ENCODE data around the gene CDK5RAP2.
"Not testable (repeated sequence)": the region's sequence is repeated elsewhere in the genome, so short reads cannot be mapped to it uniquely, and the experiment has no call there.

The CDK5RAP2 gene

DNA sequence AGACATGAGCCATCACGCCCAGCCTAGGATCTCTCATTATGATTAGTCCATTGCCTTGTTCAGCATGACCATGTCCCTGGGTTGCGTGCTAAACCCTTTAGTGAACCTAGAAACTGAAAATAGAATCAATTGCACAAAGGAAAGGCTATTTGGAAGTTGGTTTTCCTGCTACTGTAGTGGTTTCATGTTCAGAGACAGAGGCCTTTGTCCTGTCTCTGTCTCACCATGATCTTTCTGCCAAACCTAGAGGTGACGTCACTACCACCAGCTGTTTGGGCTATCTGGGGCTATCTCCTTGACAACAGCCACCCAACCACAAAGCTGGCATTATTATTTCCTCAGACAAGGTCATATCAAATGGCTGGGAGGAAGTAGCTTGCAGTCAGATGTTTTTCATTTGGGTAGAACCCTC is 4.0 kb upstream of the CDK5RAP2 start:
- peak; percentile 65 for DNase-seq

DNA sequence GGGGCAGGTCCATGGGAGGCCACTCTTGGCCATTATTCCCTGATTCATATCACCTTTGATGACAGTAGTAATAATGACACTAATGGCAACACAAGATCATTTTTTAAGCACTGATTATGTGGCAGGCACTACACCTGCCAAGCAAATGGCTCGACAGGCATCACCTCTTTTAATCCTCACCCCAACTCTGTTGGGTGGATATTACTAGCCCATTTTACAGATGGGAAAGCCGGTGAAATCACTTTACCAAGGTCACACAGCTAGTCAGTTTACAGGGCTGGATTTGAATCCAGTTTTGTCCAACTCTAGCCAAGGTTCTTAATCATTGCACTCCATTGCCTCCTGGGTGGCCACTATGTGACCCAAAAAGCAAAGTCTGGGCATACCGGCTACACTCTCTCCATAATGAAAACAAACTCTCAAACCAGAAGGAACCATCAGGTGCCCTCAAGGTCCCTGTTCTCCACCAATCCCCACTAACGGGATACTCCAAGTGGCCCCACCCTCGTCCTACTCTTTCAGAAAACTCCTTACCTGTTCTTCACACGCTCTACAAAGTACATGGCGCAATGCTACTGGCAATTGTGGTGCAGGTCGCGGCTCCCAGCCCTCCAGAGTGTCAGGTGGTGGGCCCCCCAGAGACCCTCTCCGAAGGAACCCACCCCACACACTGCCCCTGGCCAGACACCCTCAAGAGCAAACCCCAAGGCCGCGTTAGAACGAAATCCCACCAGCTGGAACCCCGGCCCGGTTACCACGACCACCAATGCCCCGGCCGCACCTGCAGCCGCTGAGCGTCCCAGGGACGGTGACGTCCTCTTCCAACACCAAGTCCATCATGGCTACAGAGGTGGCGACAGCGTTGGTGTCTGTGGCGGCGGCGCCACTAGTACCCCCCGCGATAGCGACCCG is 572 bp downstream of the CDK5RAP2 start:
- no peak for DNase-seq

DNA sequence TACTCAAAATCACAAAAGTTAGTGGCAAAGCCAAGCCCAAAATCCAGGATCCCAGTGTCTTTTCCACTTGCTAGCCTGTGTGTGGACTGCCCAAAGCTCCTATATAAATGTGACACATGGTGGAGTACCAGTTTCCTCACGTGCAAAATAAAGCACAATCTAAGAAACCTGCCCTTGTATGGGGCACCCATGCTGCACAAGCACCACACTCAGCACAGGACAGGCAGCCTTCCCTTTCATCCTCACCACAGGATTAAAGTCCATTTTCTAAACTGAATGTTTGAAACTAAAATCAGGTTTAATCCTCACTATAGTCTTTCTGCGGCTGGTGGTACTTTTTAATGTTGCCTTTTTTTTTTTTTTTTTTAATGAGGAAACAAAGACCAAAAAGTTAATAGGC is 5.5 kb downstream of the CDK5RAP2 start:
- DNase-seq: no peak

DNA sequence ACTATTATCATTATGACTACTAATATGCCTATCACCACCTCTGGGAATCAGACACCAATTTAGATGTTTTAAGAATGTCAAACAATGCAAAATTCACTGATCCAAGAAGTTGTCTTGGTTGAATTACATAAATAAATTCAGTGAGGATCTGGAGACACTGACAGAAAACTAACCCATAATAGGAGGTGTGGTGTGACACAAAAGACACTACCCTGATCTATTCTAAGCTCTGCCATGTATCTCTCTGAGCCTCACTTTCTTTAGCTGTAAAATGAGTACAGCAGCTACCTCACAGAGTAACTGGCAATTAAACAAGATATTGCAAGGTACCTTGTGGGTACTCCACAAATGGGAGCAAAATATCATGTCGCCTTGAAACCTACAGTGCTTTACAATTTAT is 7.5 kb downstream of the CDK5RAP2 start:
- DNase-seq: no peak

DNA sequence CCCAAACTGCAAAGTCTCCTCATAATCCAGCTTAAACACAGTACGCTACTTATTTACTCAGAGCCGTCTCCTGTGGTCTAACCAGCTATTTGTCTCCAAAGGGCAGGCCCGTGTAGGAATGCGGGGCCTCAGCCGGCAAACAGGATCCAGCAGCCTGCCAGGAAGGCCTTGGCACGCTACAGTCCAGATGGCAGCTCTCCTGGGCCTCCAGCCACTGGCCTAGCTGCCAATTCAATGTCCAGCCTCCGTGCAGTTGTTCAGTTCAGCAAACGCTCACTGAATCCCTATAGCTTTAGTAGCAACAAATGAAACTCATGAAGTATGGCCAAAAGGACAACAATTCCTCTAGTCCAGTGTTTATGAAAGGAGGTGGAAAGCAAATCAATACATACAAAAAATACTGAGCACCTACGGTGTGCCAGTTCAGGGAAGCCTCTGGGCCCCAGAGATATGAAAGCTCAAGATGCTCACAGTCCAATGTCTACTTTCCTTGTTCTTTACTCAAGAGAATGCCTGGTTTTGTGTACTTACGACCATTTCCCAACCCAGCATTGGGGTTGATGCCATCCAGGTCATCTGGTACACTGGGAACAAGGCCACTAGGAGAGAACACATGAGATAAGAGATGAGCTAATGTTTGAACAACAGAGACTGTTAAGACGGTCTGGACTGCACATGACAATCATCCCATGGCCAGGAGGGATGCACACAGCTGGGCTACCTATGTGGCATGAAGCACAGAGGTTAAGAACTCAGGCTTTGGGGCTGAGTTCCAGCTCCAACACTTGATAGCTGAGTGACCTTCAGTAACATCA is 8.3 kb downstream of the CDK5RAP2 start:
- no peak for DNase-seq

DNA sequence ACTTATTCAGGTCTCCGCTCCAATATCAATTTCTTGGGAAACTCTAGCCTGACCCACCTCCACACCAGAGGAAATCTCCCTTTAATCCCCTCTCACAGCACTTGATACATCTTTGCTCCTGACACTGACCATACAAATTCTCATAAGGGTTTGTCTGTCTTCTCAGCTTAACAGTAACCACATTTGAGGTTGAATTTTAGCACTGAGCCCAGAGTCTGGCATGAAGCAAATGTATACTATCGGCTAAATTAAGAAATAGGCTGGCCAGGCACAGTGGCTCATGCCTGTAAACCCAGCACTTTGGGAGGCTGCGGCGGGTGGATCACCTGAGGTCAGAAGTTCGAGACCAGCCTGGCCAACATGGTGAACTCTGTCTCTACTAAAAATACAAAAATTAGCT is 9.7 kb downstream of the CDK5RAP2 start:
- no peak for DNase-seq

DNA sequence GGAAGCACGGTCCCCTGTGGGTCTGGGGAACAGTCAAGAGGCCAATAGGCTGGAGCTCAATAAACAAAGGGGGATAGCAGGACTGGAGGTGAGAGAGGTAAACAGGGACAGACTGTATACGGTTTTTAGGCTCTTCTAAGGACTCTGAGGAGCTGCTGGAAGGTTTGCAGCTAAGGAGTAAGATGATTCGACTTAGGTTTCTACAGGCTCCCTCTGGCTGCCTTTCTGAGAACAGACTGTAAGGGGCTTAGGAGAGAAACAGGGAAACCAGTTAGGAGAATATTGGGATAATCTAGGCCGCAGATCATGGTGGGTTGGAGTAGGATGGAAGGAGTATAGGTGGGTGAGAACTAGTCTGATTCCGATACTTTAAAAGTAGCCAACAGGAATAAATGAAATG is 10.4 kb downstream of the CDK5RAP2 start:
- no peak for DNase-seq

DNA sequence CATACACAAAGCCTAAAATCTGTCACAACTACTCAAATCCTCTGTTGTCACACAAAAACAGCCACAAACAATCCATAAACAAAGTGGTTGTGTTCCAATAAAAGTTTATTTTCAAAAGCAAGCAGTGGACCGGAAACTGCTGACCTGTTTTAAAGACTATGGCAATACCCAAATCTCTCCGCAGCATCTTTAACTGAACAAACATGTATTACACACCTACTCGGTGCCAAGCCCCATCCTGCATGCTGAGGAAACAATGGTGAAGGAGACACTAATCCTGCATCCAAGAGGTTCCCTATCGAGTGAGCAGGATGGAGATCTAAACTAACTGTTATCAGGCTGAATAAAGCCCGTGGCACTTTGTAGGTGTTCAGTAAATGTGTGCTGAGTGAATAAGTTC is 11.2 kb downstream of the CDK5RAP2 start:
- no peak for DNase-seq

DNA sequence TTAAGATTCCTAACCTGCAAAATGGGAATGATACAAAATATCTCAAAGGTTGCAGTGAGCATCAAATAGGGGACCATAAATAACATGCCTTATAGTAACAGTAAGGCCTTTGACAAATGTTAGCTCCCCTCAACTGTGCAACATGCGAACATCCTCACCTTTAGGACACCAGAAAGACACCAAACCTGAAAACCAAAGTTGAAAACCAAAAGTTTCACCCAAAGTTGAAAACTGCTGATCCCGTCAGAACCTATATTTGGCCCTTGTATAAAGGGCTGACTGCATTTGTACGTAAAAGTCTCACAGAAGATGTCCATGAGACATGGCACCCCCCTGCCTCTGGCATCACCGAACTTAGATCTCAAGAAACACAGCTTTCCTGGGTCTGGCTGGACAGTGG is 12.1 kb downstream of the CDK5RAP2 start:
- DNase-seq: no peak

DNA sequence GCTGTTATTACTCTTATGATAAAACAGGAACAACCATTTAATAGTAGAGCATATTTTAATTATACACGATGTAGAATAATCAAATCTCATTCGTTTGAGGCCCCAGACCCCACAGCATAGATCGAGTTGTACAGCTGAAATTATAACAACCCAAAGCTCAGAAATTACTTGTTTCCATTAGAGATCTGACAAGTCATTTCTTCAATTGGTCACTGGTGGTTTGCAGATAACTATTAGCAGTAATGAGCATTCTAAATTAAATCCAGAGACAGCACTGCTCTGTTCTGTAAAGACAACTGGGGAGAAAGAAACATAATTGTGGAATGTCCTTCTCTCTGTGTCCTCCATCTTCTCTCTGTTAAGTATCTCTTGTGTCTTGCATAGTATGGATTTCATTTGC is 12.9 kb downstream of the CDK5RAP2 start:
- DNase-seq: no peak

DNA sequence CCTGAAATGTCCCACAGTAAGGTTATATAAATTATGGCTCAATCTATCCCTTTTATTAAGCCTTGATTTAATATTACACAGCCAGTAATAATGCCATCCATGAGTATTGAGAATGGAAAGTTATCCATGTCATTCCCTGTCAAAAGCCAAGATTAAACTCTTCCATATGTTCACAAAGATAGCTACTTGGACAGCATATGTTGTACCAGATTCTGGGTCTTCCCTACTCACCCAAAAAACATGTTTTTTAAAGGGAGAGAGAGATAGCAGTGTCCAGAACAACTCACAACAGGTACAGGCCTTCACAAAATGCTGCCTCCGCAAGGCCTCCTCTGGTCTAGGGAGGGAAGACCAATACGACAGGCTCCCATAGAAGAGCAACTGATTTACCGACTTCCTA is 15.4 kb downstream of the CDK5RAP2 start:
- DNase-seq: no peak

DNA sequence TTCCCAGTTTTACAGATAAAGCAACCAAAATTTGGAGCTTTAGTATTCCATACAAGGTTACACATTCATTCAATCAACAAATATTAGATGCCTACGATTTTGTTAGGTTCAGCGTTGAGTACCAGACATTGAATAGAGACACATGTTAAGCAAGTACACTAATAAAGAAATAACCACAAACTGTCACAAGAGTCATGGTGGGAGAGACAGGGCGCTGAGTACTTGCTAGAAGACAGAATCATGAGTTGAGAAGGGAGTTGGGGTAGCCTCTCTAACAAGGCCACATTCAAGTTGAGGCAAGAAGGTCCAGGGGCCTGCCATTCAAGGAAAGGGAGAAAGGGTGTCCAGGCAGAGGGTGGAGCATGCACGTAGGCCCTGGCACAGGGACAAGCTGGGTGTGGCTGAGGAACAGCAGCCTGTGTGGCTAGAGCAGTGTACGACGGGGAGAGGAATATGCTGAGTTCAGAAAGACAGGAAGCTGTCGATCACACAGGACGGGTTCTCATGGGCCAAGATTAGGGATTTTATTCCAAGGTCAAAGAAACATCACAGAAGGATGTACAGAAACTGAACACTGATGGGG is 17.0 kb downstream of the CDK5RAP2 start:
- no peak for DNase-seq

DNA sequence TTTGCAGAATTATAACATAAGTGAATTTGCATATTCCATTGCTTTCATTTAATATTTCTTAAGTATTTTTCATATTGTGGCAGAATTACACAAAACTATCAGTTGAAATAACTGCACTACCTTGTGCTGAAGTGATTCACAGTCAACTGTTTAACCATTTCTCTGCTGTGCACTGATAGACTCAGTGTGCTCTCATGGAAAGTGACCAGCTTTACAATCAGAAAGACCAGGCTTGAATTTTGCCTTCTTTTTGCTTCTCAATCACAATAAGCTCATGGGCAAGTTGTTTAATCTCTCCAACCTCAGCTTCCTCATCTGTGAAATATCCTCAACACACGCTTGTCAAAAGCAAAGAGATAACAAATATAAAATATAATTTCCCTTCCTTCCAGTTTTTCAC is 18.3 kb downstream of the CDK5RAP2 start:
- no peak for DNase-seq

DNA sequence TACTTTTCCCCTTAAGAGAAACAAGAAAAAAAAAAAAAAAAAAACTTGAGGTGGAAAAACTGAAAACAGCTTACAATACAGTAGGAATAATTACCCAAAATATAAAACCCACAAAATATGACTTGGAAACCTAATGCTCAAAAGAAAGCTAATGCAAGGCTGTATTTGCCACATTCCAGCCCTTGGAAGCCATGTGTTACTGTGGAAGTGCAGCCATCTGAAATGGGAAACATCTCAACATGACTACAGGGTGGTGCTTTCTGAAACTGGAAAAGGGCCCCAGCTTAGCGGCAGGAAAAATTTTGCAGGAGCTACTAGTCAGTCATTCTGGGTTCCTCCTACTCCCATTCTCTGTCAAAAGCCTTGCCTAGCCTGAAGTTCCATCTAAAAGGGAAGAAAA is 20.4 kb downstream of the CDK5RAP2 start:
- no peak for DNase-seq

DNA sequence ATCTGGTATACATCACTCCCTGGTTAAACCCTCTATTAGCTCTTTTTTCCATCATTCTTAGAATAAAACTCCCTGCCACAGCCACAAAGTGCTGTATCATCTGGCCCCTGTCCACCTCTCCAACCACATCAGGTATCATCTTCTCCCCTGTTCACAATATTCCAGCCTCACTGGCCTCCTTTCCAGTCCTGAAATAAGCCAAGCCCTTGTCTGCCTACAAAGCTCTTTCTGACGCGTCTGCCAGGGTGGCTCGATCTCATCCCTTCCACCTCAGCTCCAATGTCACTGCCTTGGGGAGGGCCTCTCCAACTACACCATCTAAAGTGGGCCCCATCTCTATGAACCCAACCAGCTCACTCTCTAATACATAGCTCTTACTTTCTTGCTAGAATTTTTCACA is 21.5 kb downstream of the CDK5RAP2 start:
- no peak for DNase-seq

DNA sequence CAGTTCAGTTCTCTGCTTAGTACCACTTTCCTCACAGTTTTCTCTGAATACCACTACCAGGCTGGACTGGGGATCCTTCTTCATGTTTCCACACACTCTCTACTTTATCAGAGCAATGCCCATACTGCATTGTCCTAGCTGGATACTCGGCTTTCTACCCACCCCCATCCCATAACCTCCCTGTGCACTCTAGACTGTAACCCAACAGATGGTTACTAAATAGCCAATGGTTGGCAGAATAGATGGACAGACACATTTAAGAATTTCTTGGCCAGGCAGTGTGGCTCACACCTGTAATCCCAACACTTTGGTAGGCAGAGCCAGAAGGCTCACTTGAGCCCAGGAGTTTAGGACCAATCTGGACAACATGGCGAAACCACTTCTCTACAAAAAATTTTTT is 22.8 kb downstream of the CDK5RAP2 start:
- no peak for DNase-seq

DNA sequence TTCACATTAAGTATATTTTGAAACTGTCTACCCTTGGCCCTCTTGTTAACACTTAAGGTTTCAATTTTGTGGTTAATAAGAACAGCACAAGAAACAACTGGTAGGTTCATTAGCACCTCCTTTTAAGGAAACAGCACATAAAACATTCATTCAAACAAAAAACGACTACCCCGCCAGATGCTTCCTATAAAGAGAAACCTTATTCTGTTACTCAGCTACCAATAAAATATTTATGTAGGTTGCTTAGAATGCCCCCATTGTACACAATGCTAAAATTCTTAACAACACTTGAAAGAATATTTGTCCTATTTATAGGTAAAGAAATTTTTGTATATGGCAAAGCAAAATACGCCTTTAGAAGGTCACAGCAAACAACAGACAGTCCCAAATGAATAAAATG is 23.2 kb downstream of the CDK5RAP2 start:
- no peak for DNase-seq

DNA sequence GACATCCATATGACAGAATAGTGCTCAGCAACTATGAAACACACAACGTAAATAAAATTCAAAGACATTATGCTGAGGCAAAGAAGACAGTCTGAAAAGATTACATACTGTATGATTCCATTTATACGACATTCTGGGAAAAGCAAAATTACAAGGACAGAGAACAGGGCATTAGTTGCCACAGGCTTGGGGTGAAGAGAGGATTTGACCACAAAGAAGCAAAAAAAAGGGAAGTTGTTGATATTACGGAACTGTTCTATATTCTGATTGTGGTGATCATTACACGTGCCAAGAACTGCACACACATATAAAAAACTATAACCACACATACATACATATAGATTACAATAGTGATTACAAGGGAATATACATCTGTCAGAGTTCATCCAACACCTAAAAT is 24.1 kb downstream of the CDK5RAP2 start:
- no peak for DNase-seq

DNA sequence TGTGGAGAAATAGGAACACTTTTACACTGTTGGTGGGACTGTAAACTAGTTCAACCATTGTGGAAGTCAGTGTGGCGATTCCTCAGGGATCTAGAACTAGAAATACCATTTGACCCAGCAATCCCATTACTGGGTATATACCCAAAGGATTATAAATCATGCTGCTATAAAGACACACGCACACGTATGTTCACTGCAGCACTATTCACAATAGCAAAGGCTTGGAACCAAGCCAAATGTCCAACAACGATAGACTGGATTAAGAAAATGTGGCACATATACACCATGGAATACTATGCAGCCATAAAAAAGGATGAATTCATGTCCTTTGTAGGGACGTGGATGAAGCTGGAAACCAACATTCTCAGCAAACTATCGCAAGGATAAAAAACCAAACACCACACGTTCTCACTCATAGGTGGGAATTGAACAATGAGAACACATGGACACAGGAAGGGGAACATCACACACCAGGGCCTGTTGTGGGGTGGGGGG is 27.7 kb downstream of the CDK5RAP2 start:
- DNase-seq: not testable (repeated sequence)

DNA sequence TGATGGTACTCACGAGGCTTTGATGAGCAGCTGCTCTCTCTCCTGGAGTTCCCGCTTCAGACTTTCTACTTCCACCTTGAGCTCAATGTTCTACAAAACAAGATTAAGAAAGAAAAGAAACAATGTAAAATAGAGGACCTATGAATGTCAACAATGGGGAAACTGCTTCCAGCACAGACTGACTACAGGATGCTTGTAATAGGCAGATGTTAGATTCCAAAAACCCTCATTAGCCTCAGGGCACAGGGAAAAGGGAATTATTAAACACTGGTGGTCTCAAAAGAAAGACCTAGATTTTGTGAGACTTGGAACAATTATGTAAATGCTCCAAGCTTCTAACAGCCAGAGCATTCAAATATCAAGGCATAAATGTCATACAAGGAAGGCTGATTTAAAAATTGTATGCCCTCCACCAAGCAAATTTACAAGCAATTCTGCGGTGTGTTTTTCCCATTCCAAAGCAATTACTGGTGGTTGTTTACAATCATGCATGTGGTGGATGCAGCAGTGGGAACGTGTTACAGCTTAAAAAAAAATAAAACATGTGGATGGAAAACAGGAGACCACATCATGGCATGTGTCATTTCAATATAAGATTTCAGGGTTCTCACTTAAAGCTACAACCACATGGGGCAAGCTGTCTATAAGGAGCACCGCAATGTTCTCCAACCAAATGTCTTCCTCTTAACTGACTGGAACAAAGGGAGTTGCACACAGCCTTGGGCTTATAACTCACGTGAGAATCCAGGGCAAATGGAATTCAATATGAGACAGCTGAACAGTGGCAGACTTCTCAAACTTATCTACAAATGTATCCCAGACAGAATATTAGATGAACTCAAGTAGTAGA is 34.0 kb downstream of the CDK5RAP2 start:
- DNase-seq: no peak

DNA sequence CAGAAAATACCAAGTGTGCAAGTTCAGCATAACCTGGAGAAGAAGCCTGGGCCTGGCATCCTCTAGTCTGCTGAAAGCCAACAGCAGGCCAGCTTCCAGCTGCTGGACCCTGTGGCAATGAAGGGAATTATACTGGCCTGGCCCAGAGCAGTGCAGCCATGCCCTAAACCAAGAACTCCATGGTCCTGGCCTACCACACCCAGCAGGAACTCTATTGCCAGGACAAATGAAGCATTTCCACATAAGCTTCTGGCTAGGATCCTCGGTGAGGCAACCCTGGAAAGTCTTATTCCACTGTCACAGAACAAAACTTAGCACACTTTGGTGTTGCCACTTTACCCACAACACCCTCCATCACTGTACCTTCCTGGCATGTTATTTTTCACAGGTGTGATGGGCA is 35.5 kb downstream of the CDK5RAP2 start:
- DNase-seq: no peak

DNA sequence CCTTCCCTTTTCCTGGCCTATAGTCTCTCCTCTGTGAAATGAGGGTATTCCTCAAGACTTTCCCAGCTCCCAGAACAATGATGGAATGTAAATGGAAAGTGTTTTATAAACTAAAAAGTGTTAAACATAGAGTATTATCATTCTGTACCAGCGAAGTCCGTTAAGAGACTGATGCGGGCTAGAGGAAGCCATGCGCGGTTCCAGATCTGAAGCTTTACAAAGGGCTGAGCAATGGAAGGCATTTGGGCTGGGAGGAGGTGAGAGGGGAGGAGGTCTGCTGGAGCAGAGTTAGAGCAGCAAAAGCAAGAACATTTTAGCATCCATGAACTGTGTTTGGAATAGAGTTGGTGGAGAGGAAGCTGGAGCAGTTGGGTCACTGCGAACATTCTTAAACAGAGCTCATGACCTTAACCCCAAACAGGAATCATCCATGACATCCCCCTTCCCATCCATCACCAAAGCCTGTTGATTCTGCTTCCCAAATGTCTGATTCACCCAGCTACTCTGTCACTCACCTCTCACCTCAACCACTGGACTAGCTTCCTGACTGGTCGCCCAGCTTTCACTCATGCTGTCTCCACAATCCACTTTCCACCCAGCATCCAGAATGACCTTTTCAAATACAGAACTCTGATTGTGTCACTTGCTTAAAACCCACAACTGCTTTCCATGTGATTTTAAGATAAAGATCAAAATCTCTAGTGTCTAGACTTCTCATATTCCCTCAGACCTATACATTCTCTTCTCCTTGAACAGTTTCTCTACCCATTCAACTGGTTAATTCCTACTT is 37.1 kb downstream of the CDK5RAP2 start:
- no peak for DNase-seq
